GM18511 (cell line): ENCODE results near the gene MIDN.

ENCODE experiments used
- ATAC-seq: cut with Tn5 transposase; IDR thresholded peaks from one replicate; pipeline ENCODE4 v1.9.1; 2021; ENCODE audit warnings: mild to moderate bottlenecking, moderate library complexity; ENCODE audit not compliant: unreplicated experiment

The MIDN gene

GRCh38 chr19:1278713-1279660, 30.6 kb downstream of the MIDN start:
- ATAC-seq, result no peak

GRCh38 chr19:1279782-1280341, 31.5 kb downstream of the MIDN start:
- no peak for ATAC-seq

GRCh38 chr19:1280636-1281568, 32.5 kb downstream of the MIDN start:
- ATAC-seq, result no peak

- ATAC-seq, result no peak
These were observed 33.3 kb downstream of the MIDN start for GRCh38 chr19:1281569-1282287.

GRCh38 chr19:1282588-1283206, 34.3 kb downstream of the MIDN start:
- ATAC-seq, result no peak

- no peak for ATAC-seq
These were observed 35.0 kb downstream of the MIDN start for GRCh38 chr19:1283207-1283916.

GRCh38 chr19:1283917-1284292, 35.5 kb downstream of the MIDN start:
- ATAC-seq, result no peak

GRCh38 chr19:1284293-1284978, 36.1 kb downstream of the MIDN start:
- no peak for ATAC-seq

GRCh38 chr19:1284979-1285736, 36.8 kb downstream of the MIDN start:
- no peak for ATAC-seq

- no peak for ATAC-seq
These were observed 37.5 kb downstream of the MIDN start, which contains the start of gene EFNA2 for GRCh38 chr19:1285737-1286360. TSS of gene EFNA2 (plus strand) at chr19:1285873. CDS start at chr19:1286169, 296 bp downstream.

GRCh38 chr19:1286487-1287353, 38.3 kb downstream of the MIDN start:
- no peak for ATAC-seq

- no peak for ATAC-seq
These were observed 39.2 kb downstream of the MIDN start for GRCh38 chr19:1287354-1288225.

- no peak for ATAC-seq
These were observed 39.8 kb downstream of the MIDN start for GRCh38 chr19:1288226-1288612.

- ATAC-seq, result no peak
These were observed 40.7 kb downstream of the MIDN start for GRCh38 chr19:1288833-1289685.

- no peak for ATAC-seq
These were observed 41.3 kb downstream of the MIDN start for GRCh38 chr19:1289686-1290025.
